Endodermal cell (in vitro differentiated cells): ENCODE measurements around the gene EIF4A3. TPM values are rescaled to one million over a fixed set of nuclear protein-coding genes. Genes with fewer than 3 reads are reported as not detected.
A peak's percentile ranks its signal among the peaks of the same experiment; 100 is the strongest.

ENCODE experiments used
- DNase-seq: peaks from one replicate; pipeline ENCODE4 v3.0.0-alpha.2; 2017
- H3K27ac ChIP-seq: 2 replicates; pipeline ENCODE4 v1.5.1; 2013; ENCODE audit warnings: mild to moderate bottlenecking, low read depth, low read length, moderate library complexity
- H3K27me3 ChIP-seq: 2 replicates; pipeline ENCODE4 v1.6.1; 2013; ENCODE audit warnings: mild to moderate bottlenecking, low read length, moderate library complexity; ENCODE audit not compliant: insufficient read depth, control insufficient read depth, poor library complexity, severe bottlenecking
- H3K36me3 ChIP-seq: 2 replicates; pipeline ENCODE4 v1.7.0; 2013; ENCODE audit warnings: mild to moderate bottlenecking, low read length, moderate library complexity; ENCODE audit not compliant: control insufficient read depth, insufficient read depth
- H3K4me1 ChIP-seq: one replicate; pipeline ENCODE4 v1.7.0; 2013; ENCODE audit warnings: low read length; ENCODE audit not compliant: control insufficient read depth, insufficient read depth
- H3K4me3 ChIP-seq: 2 replicates; pipeline ENCODE4 v1.5.1; 2013; ENCODE audit warnings: mild to moderate bottlenecking, low read length, moderate library complexity
- H3K9ac ChIP-seq: 2 replicates; pipeline ENCODE4 v1.6.1; 2013; ENCODE audit warnings: mild to moderate bottlenecking, low read length, moderate library complexity; ENCODE audit not compliant: poor library complexity, severe bottlenecking; ENCODE audit errors: extremely low read depth
- H3K9me3 ChIP-seq: 2 replicates; pipeline ENCODE4 v1.6.1; 2013; ENCODE audit warnings: mild to moderate bottlenecking, low read length, moderate library complexity; ENCODE audit not compliant: control insufficient read depth
- H3K27ac Mint-ChIP-seq: 2 replicates; pipeline ENCODE4 v1.8.0; 2020; ENCODE audit warnings: mixed read lengths
- H3K27me3 Mint-ChIP-seq: 2 replicates; pipeline ENCODE4 v1.8.0; 2021; ENCODE audit warnings: mild to moderate bottlenecking, mixed read lengths; ENCODE audit not compliant: insufficient read depth
- H3K36me3 Mint-ChIP-seq: 2 replicates; pipeline ENCODE4 v1.8.0; 2020; ENCODE audit warnings: low read depth, mixed read lengths
- H3K4me1 Mint-ChIP-seq: 2 replicates; pipeline ENCODE4 v1.8.0; 2020; ENCODE audit warnings: mixed read lengths
- H3K4me3 Mint-ChIP-seq: 2 replicates; pipeline ENCODE4 v1.8.0; 2020; ENCODE audit warnings: mild to moderate bottlenecking, moderate library complexity, mixed read lengths
- H3K9me3 Mint-ChIP-seq: 2 replicates; pipeline ENCODE4 v1.8.0; 2020; ENCODE audit warnings: mild to moderate bottlenecking, mixed read lengths
- CTCF ChIP-seq: fragments of 200-600 bp; sonication (generic); conservative IDR thresholded peaks from 2 replicates; pipeline ENCODE4 v1.5.0; 2021; ENCODE audit warnings: antibody characterized with exemption, mild to moderate bottlenecking
- WGBS, 2 experiments: methylation state at CpG; one replicate each; pipeline versions ENCODE4 v1.1.5 to v1.1.7; 2013; ENCODE audit warnings: missing lambda C conversion rate in 2 of 2, mixed read lengths in 1 of 2; ENCODE audit not compliant: insufficient coverage in 1 of 2, insufficient read length in 1 of 2; 5-methylcytosine and 5-hydroxymethylcytosine counted together
- total RNA-seq, 2 donors: library from RNA; stranded (reverse); fragmentation: NEBNext Ultra II Directional in 1 of 2; extraction: Animal tissue kit (Norgen Biotek cat#: 25700) in 1 of 2; gene quantifications; 2 replicates in 1 of 2; 3 replicates in 1 of 2; pipeline ENCODE4 v1.2.1, GENCODE V29; 2021

Gene EIF4A3
- total RNA-seq, 2 donors from 2014 or later = 107 to 110 TPM

- H3K36me3 ChIP-seq = no peaks in the 10 kb centered on the region
- H3K27ac Mint-ChIP-seq = no peak overlapping the region
- H3K9ac ChIP-seq = no peak overlapping the region
- H3K27me3 ChIP-seq = no peaks in the 10 kb centered on the region
- no peaks in the 10 kb centered on the region for H3K9me3 ChIP-seq
- WGBS, 2 experiments = 70 to 73% methylated on average over 25 to 27 of the region's 27 CpGs
- no peaks in the 10 kb centered on the region for H3K27me3 Mint-ChIP-seq
- no peak overlapping the region for H3K27ac ChIP-seq
- no peaks in the 10 kb centered on the region for H3K36me3 Mint-ChIP-seq
- no peaks in the 10 kb centered on the region for H3K9me3 Mint-ChIP-seq
- peak; percentile 87 for DNase-seq
- H3K4me1 ChIP-seq = no peaks in the 10 kb centered on the region
- H3K4me1 Mint-ChIP-seq = peaks cover 6% of the 10 kb centered on the region
- H3K4me3 ChIP-seq = no peak overlapping the region
- H3K4me3 Mint-ChIP-seq = no peak overlapping the region
- TF ChIP-seq CTCF = peak; percentile 100
These were observed 49.0 kb upstream of the EIF4A3 start for GRCh38 chr17:80195671-80196529.

- H3K9me3 ChIP-seq = no peaks in the 10 kb centered on the region
- H3K9ac ChIP-seq = no peak overlapping the region
- no peaks in the 10 kb centered on the region for H3K27me3 ChIP-seq
- no peaks in the 10 kb centered on the region for H3K4me1 ChIP-seq
- 86 to 92% methylated on average over 5 to 14 of the region's 14 CpGs for WGBS, 2 experiments
- Mint-ChIP-seq H3K36me3 (no peaks in the 10 kb centered on the region), H3K27ac (no peak overlapping the region), H3K4me3 (no peak overlapping the region), H3K27me3 (no peaks in the 10 kb centered on the region), H3K9me3 (no peaks in the 10 kb centered on the region), H3K4me1 (peaks cover 6% of the 10 kb centered on the region)
- H3K27ac ChIP-seq = no peak overlapping the region
- no peaks in the 10 kb centered on the region for H3K36me3 ChIP-seq
- H3K4me3 ChIP-seq = no peak overlapping the region
- no peak for TF ChIP-seq CTCF
- DNase-seq = no peak
These were observed 48.2 kb upstream of the EIF4A3 start for GRCh38 chr17:80195141-80195540.

GRCh38 chr17:80191865-80192661 is 45.1 kb upstream of the EIF4A3 start:
- H3K4me3 Mint-ChIP-seq = no peak overlapping the region
- H3K4me1 ChIP-seq = no peaks in the 10 kb centered on the region
- no peaks in the 10 kb centered on the region for H3K36me3 ChIP-seq
- peaks cover under 1% of the 10 kb centered on the region for H3K4me1 Mint-ChIP-seq
- no peak overlapping the region for H3K9ac ChIP-seq
- DNase-seq = no peak
- no peak overlapping the region for H3K4me3 ChIP-seq
- no peak overlapping the region for H3K27ac Mint-ChIP-seq
- H3K9me3 ChIP-seq = no peaks in the 10 kb centered on the region
- H3K27ac ChIP-seq = peak overlapping the region; percentile 49
- 80 to 87% methylated on average over 10 to 28 of the region's 29 CpGs for WGBS, 2 experiments
- no peaks in the 10 kb centered on the region for H3K27me3 Mint-ChIP-seq
- no peaks in the 10 kb centered on the region for H3K27me3 ChIP-seq
- no peak for TF ChIP-seq CTCF
- H3K9me3 Mint-ChIP-seq = no peaks in the 10 kb centered on the region
- H3K36me3 Mint-ChIP-seq = no peaks in the 10 kb centered on the region
